Measurements from ENCODE around the gene SLC32A1.

The SLC32A1 gene

DNA sequence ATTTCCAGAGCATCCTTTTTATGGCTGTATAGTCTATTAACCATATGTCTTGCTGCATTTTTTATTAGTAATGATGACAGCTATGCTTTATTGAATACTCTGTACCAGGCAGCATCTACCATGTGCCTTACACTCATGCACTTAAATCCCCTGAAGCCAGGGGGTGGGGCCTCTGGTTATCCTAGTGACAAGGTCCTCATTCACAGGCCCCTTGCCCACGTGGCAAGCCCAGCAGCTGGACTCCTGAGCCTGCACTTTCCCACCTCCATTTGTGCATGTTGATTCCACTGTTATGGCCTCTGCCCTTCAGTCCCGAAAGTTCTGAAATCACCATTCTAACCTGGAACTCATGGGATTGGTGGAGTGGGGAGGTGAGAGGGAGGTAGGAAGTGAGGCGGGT is 46.3 kb downstream of the SLC32A1 start:
- DNase-seq (ENCODE audit: low read depth) = no peak

DNA sequence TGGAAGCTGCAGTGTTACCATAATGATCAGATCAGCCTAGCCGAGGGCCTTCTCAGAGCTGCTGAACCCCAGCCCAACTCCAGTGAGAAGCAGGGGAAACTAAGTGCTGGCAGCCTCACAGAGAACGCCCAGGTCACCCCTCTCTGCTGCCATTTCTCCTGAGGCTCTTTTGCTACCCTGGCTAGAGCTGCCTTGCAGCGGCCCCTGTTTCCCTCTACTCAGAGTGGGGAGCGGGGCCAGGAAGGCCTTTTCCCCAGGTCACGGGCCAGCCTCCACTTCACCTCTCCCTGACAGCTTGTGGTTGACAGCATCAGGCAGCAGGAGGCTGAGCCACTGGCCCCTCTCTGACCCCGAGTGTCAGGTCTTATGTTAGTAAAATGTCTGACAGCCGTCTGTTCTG is 46.7 kb downstream of the SLC32A1 start:
- no peak overlapping the region for H3K4me3 ChIP-seq (ENCODE audit: low read depth, low read length)
- no peak for DNase-seq (ENCODE audit: low read depth)
- TF ChIP-seq, protein P1, sequence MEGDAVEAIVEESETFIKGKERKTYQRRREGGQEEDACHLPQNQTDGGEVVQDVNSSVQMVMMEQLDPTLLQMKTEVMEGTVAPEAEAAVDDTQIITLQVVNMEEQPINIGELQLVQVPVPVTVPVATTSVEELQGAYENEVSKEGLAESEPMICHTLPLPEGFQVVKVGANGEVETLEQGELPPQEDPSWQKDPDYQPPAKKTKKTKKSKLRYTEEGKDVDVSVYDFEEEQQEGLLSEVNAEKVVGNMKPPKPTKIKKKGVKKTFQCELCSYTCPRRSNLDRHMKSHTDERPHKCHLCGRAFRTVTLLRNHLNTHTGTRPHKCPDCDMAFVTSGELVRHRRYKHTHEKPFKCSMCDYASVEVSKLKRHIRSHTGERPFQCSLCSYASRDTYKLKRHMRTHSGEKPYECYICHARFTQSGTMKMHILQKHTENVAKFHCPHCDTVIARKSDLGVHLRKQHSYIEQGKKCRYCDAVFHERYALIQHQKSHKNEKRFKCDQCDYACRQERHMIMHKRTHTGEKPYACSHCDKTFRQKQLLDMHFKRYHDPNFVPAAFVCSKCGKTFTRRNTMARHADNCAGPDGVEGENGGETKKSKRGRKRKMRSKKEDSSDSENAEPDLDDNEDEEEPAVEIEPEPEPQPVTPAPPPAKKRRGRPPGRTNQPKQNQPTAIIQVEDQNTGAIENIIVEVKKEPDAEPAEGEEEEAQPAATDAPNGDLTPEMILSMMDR (IDR thresholded peaks at IDR 0.05; ENCODE audit: low read depth, low read length) = no peak
- TF ChIP-seq MYC (IDR thresholded peaks at IDR 0.05; ENCODE audit: low read depth, low read length) (no peak), POLR2A (IDR thresholded peaks at IDR 0.05; ENCODE audit: extremely low read depth, insufficient read length) (no peak)
- TF ChIP-seq, protein P2, sequence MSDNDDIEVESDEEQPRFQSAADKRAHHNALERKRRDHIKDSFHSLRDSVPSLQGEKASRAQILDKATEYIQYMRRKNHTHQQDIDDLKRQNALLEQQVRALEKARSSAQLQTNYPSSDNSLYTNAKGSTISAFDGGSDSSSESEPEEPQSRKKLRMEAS (IDR thresholded peaks at IDR 0.05; ENCODE audit: low read depth, low read length) = no peak

More for the DNA sequence above, 46.3 kb downstream of the SLC32A1 start:
- no peak overlapping the region for H3K4me3 ChIP-seq (ENCODE audit: low read depth, low read length)
- TF ChIP-seq POLR2A (IDR thresholded peaks at IDR 0.05; ENCODE audit: extremely low read depth, insufficient read length) = no peak
- TF ChIP-seq, protein P2 (IDR thresholded peaks at IDR 0.05; ENCODE audit: low read depth, low read length) = no peak
- no peak for TF ChIP-seq MYC (IDR thresholded peaks at IDR 0.05; ENCODE audit: low read depth, low read length)
- TF ChIP-seq, protein P1 (IDR thresholded peaks at IDR 0.05; ENCODE audit: low read depth, low read length) = no peak

DNA sequence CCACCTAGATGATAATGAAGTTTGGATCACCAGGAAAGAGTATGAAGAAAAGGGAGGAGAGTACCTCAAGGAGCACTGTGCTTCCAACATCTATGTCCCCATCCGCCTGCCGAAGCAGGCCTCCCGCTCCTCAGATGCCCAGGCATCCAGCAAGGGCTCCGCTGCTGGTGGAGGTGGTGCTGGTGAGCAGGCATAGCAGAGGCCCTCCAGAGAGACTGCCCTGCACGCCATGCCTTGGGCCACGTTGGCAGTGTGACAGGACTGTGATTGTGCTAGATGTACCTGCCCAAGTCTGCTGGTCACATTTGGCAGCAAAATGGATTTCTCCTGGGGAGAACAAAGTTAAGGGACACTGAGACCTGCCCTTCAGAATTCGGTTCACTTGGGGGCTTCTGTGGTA is 47.3 kb downstream of the SLC32A1 start:
- TF ChIP-seq, protein P2 (IDR thresholded peaks at IDR 0.05; ENCODE audit: low read depth, low read length) = no peak
- TF ChIP-seq, protein P1 (IDR thresholded peaks at IDR 0.05; ENCODE audit: low read depth, low read length) = no peak
- no peak for TF ChIP-seq POLR2A (IDR thresholded peaks at IDR 0.05; ENCODE audit: extremely low read depth, insufficient read length)
- no peak for DNase-seq (ENCODE audit: low read depth)
- H3K4me3 ChIP-seq (ENCODE audit: low read depth, low read length) = no peak overlapping the region

DNA sequence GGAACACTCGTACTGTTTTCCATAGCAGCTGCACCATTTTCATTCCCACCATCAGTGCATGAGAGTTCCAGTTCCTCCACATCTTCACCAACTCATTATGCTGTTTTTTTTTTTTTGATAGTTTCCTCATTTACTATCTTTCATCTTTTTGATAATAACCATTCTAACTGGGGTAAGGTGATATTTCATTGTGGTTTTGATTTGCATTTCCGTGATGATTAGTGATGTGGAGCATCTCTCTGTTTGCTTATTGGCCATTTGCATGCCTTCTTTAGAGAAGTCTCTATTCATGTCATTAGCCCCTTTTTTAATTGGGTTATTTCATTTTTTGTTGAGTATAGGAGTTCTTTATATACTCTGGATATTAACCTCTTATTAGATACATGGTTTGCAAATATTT is 49.9 kb downstream of the SLC32A1 start:
- no peak for DNase-seq (ENCODE audit: low read depth)
- no peak overlapping the region for H3K4me3 ChIP-seq (ENCODE audit: low read depth, low read length)
- TF ChIP-seq, protein P2 (IDR thresholded peaks at IDR 0.05; ENCODE audit: low read depth, low read length) = no peak
- TF ChIP-seq POLR2A (IDR thresholded peaks at IDR 0.05; ENCODE audit: extremely low read depth, insufficient read length) = no peak
- no peak for TF ChIP-seq MYC (IDR thresholded peaks at IDR 0.05; ENCODE audit: low read depth, low read length)
- TF ChIP-seq, protein P1 (IDR thresholded peaks at IDR 0.05; ENCODE audit: low read depth, low read length) = no peak

DNA sequence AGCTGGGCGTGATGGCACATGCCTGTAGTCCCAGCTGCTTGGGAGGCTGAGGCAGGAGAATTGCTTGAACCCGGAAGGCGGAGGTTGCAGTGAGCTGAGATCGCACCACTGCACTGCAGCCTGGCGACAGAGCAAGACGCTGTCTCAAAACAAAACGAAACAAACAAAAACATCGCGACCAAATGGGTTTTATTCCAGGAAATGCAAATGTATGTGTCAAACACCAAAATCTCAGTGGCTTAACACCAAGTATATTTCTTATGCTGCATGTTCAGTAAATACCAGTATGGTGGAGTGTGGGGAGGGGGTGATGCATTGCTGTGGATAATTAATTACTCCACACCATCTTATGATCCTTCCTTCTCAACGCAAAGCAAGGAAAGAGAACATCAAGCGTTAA is 52.1 kb downstream of the SLC32A1 start:
- TF ChIP-seq, protein P2 (IDR thresholded peaks at IDR 0.05; ENCODE audit: low read depth, low read length) = no peak
- TF ChIP-seq, protein P1 (IDR thresholded peaks at IDR 0.05; ENCODE audit: low read depth, low read length) = no peak
- no peak for TF ChIP-seq POLR2A (IDR thresholded peaks at IDR 0.05; ENCODE audit: extremely low read depth, insufficient read length)
- TF ChIP-seq MYC (IDR thresholded peaks at IDR 0.05; ENCODE audit: low read depth, low read length) = no peak
- no peak for DNase-seq (ENCODE audit: low read depth)
- H3K4me3 ChIP-seq (ENCODE audit: low read depth, low read length) = no peak overlapping the region

Data from NB4 (cell line).